Hematopoietic multipotent progenitor cell treated with erythropoietin and hydrocortisone succinate and interleukin-3 and kit ligand, for 4 days (in vitro differentiated cells): ENCODE results near the gene SOX5.
"Not testable (repeated sequence)": the region's sequence is repeated elsewhere in the genome, so short reads cannot be mapped to it uniquely, and the experiment has no call there.

Experiments used
- DNase-seq: peaks from one replicate; pipeline ENCODE4 v3.0.0-alpha.2; 2015

Gene SOX5

DNA sequence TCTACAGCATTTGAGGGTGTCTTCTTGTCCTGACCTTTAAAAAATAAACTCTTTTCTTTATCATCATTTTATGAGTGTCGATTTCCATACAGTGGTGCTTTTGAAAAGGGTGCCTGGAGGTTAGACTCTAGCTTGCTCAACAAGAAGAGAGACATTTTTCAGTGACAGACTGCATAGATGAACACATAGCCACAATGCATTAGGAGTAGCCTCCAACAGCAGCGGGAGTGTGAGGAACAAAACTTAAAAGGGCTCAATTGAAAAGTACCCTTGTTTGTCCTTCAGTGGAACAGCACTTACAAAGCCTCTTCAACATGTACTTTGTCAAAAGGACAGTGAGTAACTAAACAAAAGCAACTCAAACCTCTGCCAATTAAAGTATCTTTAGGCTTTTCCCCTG is 119.3 kb downstream of the SOX5 start:
- DNase-seq, result no peak

- DNase-seq, result no peak
Observed at GRCh38 chr12:23827353-23827752, 122.1 kb downstream of the SOX5 start.

GRCh38 chr12:23825124-23825523 is 124.3 kb downstream of the SOX5 start:
- DNase-seq, result not testable (repeated sequence)

GRCh38 chr12:23824358-23824757 is 125.1 kb downstream of the SOX5 start:
- DNase-seq, result no peak

DNA sequence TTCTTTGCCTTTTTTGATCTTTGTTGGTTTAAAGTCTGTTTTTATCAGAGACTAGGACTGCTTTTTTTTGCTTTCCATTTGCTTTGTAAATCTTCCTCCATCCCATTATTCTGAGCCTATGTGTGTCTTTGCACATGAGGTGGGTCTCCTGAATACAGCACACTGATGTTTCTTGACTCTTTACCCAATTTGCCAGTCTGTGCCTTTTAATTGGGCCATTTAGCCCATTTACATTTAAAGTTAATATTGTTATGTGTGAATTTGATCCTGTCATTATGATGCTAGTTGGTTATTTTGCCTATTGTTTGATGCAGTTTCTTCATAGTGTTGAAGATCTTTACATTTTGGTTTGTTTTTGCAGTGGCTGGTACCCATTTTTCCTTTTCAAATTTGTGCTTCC is 126.6 kb downstream of the SOX5 start:
- not testable (repeated sequence) for DNase-seq

DNA sequence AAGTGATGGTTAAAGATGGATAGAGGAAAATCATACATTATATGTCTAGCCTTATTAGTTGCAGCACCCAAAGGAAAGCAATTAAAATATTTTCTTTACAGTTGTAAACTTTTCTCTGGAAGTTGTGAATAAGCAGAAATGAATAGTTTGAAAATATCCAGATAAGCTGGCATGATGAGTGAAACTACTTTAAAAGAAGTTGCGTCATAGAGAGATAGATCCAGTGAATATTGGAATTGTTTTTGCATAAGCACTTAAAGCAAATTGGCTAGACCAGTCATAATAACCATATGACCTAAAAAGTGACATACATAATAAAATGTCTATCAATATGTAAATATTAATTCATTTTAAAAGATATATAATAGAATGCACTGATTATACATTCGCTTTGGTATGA is 132.1 kb downstream of the SOX5 start:
- no peak for DNase-seq

- DNase-seq, result no peak
Observed at GRCh38 chr12:23816394-23816851, 133.0 kb downstream of the SOX5 start.

- DNase-seq, result no peak
Observed at GRCh38 chr12:23815810-23816209, 133.7 kb downstream of the SOX5 start.

DNA sequence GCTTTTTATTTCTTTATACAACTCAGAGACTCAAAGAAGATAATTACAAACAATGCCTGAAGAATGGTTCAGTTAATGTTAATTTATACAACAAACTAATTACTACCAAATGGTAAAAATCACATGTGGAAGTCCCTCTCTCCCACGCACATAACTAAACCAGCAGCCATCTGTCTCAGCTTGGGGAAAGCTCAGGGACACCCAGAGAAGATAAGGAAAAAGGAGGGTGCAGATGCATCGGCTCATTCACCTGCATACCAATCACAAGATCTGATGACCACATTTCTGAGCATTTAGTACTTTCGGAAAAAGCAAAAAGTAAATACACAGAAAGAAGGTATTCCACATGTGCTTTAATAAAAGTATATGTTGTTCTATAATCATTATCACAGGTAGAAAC is 136.3 kb downstream of the SOX5 start:
- DNase-seq, result no peak

DNA sequence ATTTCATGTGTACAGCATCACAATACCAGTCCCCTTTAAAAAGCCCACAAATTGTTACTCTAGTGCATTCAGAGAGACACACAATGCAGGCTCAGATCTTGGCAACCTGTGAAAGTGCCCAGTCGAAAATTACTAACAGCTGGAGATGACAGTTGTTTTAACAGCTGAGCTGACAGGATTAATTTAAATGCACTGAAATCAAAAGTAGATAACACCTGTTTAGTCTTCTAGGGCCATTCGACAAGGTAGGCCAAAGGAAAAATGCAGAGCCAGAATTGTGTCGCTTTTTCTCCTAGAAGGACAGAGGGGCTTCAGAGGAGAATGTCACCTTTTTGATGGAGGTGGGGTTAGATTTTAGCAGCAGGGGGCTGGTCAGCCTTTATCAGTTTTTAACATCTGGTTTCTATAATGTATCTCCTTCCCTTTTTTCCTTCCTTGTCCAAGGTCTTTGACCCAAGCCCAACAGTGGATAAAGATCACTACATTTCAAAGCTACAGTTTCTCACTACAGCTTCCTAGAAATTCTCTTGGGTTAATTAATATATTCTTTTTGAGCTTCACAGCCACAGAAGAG is 139.1 kb downstream of the SOX5 start:
- DNase-seq, result peak; percentile 5

DNA sequence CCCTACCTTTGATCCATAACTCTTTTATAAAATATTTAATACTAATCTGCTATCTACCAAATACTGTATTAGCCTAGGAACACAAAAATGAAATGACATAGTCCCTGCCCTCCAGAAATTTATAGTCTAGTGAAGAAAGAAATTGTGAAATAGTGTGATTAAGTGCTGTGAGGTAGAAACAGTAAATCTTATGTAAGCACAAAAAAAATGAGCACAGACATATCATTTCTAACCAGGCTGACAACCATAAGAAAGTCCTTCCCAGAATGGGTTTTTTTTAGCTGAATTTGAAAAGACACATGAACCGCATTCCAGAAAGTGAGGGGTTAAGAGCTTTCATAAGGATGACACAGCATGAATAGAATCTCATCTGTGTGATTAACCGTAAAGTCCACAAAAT is 145.9 kb downstream of the SOX5 start:
- DNase-seq, result no peak

DNA sequence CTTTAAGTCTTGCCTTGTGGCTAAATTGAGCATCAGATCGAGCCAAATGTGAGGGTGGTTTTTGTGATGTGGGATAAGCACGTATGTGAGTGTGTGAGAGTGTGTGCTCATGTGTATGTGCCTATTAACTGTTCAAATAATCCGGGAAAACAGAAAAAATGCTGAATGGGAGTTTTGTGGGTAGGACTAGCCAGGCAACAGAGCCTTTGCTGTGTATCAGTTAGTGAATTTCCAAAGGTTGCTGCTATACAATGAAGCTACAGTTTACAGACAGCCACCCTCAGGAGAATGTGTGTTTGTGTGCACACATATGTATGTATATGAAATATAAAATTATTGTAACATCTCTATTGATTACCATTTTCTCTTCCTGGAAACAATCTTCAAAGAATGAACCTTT is 154.0 kb downstream of the SOX5 start:
- no peak for DNase-seq

DNA sequence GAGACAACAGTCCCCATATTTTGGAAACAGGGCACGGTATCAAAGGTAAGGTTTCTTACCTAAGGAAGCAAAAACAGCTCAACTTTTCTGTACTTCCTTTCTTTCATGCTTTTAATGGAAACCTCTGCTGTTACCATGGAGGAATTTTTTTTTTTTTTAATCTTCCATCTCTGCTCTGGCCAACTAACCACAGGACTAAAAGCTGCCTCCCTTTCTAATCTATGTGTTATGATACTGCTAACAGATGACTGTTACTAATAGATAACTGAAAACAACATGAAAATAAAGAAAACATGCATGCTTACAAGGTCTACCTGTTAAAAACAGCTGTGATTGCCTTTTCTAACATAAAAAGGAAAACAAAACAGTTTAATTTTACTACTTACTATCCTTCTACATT is 168.4 kb downstream of the SOX5 start:
- peak; percentile 26 for DNase-seq

DNA sequence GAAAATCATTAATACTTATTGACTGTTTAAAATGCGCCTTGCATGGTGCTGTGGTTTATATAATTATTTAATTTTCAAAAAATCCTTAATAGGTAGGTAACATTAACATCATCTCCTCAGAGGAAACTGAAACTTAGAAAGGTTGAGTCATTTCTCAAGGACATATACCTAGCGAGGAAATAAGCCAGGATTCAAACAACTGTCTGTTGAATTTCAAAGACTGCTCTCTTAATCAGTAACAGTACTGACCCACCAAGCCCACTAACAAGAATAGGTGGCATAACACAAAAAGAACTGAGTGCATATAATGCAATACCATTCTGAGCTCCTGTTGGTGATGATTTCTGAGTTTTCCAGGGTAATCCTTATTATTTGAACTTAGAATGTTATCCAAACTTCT is 174.3 kb downstream of the SOX5 start:
- DNase-seq, result no peak

- DNase-seq, result no peak
Observed at GRCh38 chr12:23771240-23771949, 178.1 kb downstream of the SOX5 start.

DNA sequence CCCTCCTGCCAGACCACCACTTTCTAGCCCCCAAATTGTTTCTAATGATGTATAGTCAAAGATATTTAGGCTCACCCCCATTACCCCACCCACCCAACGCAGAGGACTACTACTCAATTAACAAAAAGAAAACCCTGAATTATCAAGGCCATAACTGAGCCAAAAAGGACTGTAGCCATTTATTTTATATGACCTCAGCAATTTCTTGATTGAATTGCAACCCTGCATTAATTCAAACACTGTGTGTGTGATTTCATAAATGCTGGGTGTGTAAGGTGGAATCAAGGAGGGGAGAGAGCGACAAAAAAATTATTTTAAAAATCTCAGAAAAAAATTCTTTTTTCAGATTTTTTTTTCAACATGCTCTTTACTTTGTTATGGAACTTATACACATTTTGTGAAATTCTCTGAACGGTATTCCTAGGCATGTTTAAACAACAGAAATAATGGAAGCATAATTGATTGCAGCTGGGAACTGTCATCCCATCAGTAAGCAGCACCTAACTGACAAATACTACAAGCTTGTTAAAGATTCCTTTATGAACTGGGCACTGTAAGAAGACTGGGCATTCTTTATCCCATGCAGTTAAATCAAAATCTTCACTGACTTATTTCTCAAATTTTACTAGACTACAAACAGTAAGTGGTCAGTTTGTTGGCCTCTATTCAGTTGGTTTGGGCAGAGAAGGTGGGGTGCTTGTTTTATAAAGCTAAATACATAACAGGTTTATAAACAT is 179.1 kb downstream of the SOX5 start:
- DNase-seq, result no peak

GRCh38 chr12:23767834-23768233 is 181.6 kb downstream of the SOX5 start:
- DNase-seq, result no peak

GRCh38 chr12:23763724-23764123 is 185.7 kb downstream of the SOX5 start:
- no peak for DNase-seq

DNA sequence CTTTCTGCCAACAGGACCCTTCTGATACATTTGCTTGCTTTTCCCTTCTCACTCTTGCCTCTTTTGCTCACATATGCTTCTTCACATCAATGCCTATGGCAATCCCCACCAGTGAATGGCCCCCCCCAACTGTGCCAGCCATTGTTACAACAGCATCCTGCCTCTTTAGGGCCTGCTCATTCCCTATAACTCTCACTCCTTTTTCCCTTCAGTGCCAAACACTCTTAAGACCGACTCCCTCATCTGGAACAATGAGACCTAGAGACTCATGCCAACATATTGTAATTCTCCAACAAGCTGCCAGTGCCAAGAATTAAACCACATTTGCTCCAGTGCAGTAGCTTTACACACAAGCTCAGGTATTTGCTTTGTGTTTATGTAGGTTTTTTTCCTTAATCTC is 189.0 kb downstream of the SOX5 start:
- DNase-seq, result no peak

GRCh38 chr12:23758608-23759007 is 190.9 kb downstream of the SOX5 start:
- no peak for DNase-seq

DNA sequence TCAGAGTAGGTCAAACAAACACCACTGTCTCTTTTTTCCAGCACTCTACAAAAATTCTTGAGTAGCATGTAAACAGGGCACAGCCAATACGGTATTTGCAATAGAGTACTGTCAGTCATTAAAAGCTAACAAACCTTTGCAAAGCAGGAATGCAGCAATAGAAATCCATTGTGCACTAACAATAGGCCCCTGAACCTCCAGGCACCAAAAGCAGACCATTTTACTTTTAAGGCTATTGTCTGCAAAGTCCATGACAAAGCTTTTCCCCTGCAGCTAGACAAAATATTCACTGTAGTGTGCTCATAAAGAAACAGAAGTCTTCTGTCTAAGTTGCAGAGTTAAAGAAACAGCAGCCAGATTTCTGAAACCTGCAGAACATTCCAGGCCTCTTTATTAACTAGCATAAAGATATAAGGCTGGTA is 191.9 kb downstream of the SOX5 start:
- no peak for DNase-seq

GRCh38 chr12:23756416-23756815 is 193.1 kb downstream of the SOX5 start:
- no peak for DNase-seq

DNA sequence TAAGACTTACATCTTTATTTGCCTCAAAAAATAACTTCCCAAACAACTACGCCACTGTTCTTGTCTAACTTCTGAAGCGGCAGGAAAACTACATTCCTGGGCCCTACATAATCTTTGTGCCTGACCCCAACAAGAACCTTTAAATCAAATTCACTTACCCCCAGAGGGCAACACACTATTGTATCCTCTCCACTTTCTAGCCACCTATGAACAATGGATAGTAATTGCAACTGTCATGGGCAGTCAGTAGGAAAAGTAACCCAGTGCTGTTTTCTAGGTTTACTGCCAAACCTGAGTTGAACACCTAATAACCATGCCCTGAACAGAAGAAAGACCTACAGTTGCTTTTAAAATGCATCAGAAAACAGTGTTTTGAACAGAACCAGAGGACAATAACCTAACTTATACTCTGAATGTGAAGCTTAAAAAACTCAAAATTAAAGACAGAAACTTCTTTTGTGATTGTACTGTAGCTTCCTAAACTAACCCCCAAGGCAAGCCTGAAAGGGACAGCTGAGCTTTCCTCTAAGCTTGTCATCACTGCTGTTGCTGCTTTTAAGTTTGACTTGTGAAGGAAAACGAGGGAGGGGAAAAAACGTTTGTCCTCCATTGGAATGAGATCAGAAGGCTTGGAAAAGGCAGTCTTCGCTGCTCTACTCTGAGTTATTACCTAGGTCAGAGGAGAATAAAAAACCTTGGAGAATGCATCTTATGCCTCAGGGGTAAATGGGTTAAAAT is 195.7 kb downstream of the SOX5 start:
- DNase-seq, result no peak

DNA sequence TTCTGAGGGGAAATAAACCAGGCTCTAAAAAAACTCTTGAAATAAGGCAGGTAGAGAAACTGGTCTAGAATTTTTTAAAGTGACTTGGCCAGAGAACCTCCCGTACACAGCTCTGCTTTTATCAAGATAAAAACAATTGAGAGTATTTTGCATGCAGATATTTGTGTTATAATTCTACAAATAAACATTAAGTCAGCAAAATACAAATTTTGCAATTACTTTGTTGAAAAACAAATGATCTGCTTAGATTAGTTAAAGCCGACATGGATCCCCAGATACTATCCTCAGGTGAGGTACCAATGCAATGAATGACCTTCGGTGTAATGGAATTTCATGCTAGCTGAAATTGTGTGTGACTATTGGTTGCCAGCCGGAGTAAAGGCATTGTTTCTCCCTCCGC is 197.2 kb downstream of the SOX5 start:
- no peak for DNase-seq
